Liver (tissue), 2 donors: Measurements from ENCODE around the gene DHCR7.

ENCODE experiments used
- FOXA1 ChIP-seq: IDR thresholded peaks from 2 replicates; pipeline ENCODE4 v1.6.1; 2016; ENCODE audit warnings: antibody characterized with exemption
- TF ChIP-seq, protein P1 (sequence below): IDR thresholded peaks from 2 replicates; pipeline ENCODE4 v1.6.1; 2016; ENCODE audit warnings: antibody characterized with exemption, mild to moderate bottlenecking
- TF ChIP-seq, protein P2 (sequence below): fragments of 150-350 bp; IDR thresholded peaks from 2 replicates; pipeline ENCODE4 v1.5.1; 2017; ENCODE audit warnings: improper control_type of control experiment, low read depth, low read length; ENCODE audit not compliant: missing input control
- donor health status: healthy.

DNA sequence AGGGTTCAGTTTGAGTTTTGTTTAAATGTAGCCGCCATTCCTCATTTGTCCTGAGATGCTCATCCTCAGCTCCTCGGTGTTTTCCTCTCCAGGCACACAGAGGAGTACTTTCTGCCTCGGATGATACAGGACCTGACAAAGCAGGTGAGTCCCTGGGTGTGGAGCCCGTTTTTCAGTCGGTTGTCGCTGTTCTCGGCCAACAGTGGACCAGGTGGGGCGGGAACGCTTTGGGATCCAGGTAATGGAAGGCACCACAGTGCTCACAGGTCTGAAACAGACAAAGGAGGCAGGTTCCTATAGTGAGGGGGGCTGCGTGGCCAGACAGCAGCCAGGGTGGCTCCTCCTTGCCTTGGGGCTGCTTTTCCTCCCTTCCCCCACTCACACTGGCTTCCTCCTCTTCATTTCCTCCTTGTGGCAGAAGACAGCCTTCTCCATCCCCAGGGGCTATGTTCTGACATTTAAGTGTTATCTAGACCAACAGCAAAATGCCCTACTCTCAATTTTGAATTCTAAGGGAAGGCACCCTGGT, 24.2 kb upstream of the DHCR7 start:
- TF ChIP-seq FOXA1, result no peak
- TF ChIP-seq, protein P1, sequence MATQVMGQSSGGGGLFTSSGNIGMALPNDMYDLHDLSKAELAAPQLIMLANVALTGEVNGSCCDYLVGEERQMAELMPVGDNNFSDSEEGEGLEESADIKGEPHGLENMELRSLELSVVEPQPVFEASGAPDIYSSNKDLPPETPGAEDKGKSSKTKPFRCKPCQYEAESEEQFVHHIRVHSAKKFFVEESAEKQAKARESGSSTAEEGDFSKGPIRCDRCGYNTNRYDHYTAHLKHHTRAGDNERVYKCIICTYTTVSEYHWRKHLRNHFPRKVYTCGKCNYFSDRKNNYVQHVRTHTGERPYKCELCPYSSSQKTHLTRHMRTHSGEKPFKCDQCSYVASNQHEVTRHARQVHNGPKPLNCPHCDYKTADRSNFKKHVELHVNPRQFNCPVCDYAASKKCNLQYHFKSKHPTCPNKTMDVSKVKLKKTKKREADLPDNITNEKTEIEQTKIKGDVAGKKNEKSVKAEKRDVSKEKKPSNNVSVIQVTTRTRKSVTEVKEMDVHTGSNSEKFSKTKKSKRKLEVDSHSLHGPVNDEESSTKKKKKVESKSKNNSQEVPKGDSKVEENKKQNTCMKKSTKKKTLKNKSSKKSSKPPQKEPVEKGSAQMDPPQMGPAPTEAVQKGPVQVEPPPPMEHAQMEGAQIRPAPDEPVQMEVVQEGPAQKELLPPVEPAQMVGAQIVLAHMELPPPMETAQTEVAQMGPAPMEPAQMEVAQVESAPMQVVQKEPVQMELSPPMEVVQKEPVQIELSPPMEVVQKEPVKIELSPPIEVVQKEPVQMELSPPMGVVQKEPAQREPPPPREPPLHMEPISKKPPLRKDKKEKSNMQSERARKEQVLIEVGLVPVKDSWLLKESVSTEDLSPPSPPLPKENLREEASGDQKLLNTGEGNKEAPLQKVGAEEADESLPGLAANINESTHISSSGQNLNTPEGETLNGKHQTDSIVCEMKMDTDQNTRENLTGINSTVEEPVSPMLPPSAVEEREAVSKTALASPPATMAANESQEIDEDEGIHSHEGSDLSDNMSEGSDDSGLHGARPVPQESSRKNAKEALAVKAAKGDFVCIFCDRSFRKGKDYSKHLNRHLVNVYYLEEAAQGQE, result no peak
- TF ChIP-seq, protein P2, sequence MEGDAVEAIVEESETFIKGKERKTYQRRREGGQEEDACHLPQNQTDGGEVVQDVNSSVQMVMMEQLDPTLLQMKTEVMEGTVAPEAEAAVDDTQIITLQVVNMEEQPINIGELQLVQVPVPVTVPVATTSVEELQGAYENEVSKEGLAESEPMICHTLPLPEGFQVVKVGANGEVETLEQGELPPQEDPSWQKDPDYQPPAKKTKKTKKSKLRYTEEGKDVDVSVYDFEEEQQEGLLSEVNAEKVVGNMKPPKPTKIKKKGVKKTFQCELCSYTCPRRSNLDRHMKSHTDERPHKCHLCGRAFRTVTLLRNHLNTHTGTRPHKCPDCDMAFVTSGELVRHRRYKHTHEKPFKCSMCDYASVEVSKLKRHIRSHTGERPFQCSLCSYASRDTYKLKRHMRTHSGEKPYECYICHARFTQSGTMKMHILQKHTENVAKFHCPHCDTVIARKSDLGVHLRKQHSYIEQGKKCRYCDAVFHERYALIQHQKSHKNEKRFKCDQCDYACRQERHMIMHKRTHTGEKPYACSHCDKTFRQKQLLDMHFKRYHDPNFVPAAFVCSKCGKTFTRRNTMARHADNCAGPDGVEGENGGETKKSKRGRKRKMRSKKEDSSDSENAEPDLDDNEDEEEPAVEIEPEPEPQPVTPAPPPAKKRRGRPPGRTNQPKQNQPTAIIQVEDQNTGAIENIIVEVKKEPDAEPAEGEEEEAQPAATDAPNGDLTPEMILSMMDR, result no peak
